Myocyte (in vitro differentiated cells): ENCODE measurements around the gene WASHC4. TPM values are rescaled to one million over a fixed set of nuclear protein-coding genes. Genes with fewer than 3 reads are reported as not detected.
"Not testable (repeated sequence)": the region's sequence is repeated elsewhere in the genome, so short reads cannot be mapped to it uniquely, and the experiment has no call there.

Experiments
- DNase-seq: peaks from one replicate; pipeline ENCODE4 v3.0.0-alpha.2; 2012; ENCODE audit warnings: low read depth
- total RNA-seq: library from RNA; depleted of rRNA; stranded (reverse); fragments of >200 nt; gene quantifications from 2 replicates; pipeline ENCODE4 v1.2.3, GENCODE V29; 2014

Gene WASHC4
- total RNA-seq, 1 donor from 2014 or later, result 72.0 TPM

GRCh38 chr12:105089817-105090216 lies 17.7 kb upstream of the WASHC4 start:
- no peak for DNase-seq

GRCh38 chr12:105090361-105090760 lies 17.2 kb upstream of the WASHC4 start:
- no peak for DNase-seq

GRCh38 chr12:105091476-105092206 lies 15.9 kb upstream of the WASHC4 start:
- DNase-seq, result no peak

GRCh38 chr12:105092336-105092735 lies 15.2 kb upstream of the WASHC4 start:
- no peak for DNase-seq

DNA sequence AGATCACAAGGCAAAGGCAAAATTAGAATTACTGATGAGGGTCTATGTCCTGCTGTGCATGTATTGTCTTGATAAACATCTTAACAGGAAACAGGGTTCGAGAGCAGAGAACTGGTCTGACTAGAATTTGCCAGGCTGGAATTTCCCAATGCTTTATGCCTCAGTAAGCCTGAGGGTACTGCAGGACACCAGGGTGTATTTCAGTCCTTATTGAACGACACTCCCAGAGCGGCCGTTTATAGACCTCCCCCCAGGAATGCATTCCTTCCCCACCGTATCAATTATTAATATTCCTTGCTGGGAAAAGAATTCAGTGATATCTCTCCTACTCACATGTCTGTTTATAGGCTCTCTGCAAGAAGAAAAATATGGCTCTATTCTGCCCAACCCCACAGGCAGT lies 12.2 kb upstream of the WASHC4 start:
- not testable (repeated sequence) for DNase-seq

- DNase-seq, result no peak
These were observed 8.2 kb upstream of the WASHC4 start for GRCh38 chr12:105099356-105099755.

- peak; percentile 69 for DNase-seq
These were observed 7.1 kb upstream of the WASHC4 start for GRCh38 chr12:105100207-105100985.

- DNase-seq, result peak; percentile 34
These were observed 6.5 kb upstream of the WASHC4 start for GRCh38 chr12:105100998-105101397.

DNA sequence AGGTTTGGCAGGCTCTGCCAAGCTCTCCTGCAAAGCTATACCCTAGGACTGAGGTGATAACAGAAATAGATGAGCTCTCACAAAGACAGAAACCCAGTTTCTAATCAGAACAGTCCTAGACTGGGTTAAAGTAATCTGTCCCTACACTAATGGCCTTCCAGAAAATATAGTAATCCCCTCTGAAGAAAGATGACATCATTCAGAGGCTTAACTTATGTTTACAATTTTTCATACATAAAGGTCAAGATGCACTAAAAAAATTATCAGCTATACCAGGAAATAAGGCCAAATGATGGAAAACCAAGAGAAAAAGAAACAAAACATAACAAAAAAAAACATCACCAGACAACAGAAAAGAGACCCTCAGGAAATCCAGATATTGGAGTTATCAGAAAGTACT lies 4.9 kb upstream of the WASHC4 start:
- no peak for DNase-seq

- no peak for DNase-seq
These were observed 2.8 kb upstream of the WASHC4 start for GRCh38 chr12:105104762-105105161.

DNA sequence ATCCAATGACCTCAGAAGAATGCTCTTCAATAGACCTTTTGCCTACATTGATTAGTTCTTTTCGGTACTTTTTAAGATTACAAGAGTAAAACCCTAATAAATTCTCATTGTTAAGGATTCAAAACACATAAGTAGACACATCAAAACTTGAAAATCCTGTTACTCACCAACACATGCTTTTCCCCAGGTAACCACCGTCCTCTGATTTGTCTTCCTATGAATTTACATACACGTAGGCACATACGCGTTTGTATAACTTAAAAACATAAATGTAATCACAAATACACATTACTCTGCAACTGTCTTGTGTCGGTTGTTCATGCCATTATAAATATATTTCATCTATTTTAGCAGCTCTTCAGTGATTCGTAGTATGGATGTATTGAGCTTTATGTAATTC lies 910 bp upstream of the WASHC4 start:
- DNase-seq, result no peak

DNA sequence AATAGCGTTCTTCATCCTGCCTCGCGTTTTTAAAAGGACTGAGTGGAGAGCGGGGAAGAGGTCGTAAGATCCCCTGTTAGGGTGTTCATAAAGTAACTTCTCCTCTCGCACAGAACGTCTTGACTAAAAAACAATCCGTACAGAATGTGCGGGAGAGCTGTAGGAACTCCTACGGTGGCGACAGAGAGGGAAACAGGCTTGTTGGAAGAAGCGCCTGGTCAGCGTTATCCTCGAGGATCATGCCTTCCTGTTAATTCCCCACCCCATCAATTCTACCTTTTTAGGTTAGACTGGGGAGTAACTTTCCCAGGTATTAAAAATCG lies 399 bp upstream of the WASHC4 start:
- DNase-seq, result no peak

DNA sequence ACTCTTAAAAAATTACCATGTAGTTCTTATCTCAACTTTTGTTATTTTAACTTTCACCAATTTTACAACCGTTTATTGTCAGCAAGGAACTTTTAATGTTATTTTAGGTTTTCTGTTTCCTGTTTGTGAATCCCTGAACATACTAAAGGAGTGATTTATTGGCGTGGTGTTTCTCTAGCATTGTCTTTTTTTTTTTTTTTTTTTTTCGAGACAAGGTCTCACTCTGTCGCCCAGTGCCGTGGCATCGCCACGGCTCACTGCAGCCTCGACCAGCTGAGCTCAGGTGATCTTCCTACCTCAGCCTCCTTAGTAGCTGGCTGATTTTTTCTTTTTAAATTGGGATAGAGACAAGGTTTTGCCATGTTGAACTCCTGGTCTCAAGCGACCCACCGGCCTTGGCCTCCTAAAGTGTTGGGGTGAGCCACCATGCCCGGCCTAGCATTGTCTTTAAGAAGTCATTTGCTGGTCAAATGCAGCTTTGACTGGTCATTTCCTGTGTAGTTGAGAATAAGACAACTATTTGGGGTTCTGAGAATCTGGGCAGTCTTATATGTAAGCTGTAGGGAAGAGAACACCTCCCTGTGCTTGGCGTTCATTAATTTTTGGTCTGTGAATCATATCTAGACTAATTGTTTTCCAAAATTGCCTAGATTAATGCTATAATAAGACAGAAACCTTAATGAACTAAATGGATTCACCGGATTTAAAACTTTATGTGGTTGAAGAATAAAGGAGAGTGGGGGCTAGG lies 2.1 kb downstream of the WASHC4 start:
- no peak for DNase-seq

DNA sequence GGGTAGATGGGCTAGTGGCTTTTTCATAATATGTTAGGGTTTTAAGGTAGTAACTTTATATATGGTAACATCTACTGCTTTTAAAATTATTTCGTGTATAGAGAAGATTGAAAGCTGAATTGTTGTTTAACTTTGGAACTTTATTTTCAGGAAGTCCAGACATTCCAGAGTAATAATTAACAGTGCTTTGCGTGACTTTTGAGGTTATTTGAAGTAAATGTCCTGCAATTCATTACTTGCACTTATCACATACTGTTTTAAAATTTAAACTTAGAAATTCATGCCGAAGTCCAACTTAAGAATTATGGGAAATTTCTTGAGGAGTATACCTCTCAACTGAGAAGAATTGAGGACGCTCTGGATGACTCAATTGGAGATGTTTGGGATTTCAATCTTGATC lies 3.3 kb downstream of the WASHC4 start:
- DNase-seq, result no peak

DNA sequence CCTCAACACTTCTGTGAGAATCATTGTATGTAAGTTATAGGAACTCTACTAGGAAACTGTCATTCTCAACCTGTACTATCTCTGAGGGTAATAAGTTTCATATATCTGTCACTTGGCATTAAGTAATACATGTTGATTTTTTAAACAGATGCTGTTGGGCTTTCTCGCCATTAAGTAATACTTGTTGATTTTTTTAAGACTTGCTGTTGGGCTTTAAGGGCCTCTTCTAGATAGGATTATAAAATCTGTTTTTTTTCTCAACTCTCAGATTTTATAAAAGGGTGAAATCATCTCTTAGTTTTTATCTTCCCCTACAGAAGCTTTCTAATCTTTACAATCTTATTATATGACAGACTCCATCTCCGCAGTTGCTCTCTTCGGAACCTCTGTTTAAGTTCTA lies 5.6 kb downstream of the WASHC4 start:
- no peak for DNase-seq

- DNase-seq, result no peak
These were observed 9.4 kb downstream of the WASHC4 start for GRCh38 chr12:105116969-105117368.

DNA sequence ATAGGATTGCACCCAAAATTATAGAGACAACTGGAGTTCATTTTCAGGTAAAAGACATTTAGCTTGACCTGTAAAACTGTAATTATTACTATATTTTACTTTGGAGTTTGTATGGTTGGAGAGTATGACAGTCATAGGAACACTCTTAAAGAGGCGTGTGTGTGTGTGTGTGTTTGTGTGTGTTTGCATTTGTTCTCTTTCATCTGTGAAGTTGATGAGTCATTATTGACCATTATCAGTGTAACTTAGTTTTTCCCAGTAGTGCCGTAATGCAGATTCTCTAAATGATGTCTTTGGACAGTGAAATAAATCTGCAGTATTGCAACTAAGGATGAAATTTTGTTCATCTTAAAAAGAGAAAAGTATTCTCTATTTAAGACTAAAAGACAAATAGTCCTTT lies 13.0 kb downstream of the WASHC4 start:
- DNase-seq, result no peak

- DNase-seq, result no peak
These were observed 30.7 kb downstream of the WASHC4 start for GRCh38 chr12:105138248-105138647.

GRCh38 chr12:105141320-105141922 lies 33.9 kb downstream of the WASHC4 start:
- no peak for DNase-seq

DNA sequence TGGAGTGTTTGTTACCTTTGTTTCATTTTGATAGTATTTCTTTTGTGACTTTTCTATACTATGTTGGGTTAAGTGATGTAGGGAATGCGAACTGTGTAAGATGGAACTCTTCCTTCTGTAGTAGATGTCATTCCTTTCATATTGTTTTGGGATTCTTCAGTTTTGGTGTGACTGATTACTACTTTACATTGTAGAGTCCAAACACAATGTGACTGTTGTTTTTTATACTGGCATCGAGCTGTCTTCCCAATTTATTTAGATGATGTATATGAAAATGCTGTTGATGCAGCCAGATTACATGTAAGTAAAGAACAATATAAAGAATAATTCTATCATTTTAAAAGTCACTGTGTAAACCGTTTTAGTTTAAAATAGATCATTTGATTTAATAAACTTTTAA lies 34.7 kb downstream of the WASHC4 start:
- DNase-seq, result no peak

- DNase-seq, result no peak
These were observed 48.7 kb downstream of the WASHC4 start for GRCh38 chr12:105156260-105156659.

GRCh38 chr12:105157606-105158005 lies 50.1 kb downstream of the WASHC4 start:
- no peak for DNase-seq
